Adrenal gland (tissue), 12 donors: Measurements from ENCODE around the gene RSPH6A. TPM values are rescaled to one million over a fixed set of nuclear protein-coding genes. Genes with fewer than 3 reads are reported as not detected.

ENCODE experiments used
- DNase-seq, 7 donors: peaks; one replicate each; pipeline ENCODE4 v3.0.0-alpha.2; 2019 to 2020
- H3K27ac ChIP-seq, 5 donors: fragments of 200-600 bp; sonication (generic) in 4 of 5; 1 replicate in 3 of 5; 2 replicates in 2 of 5; pipeline versions ENCODE4 v1.5.1 to v1.8.0; 2016 to 2020; ENCODE audit warnings: mild to moderate bottlenecking in 1 of 5
- H3K27me3 ChIP-seq: fragments of 200-600 bp; 2 replicates; pipeline ENCODE4 v1.8.0; 2021
- H3K36me3 ChIP-seq, 2 donors: fragments of 200-600 bp; replicated peaks in 1 of 2; 1 replicate in 1 of 2; 2 replicates in 1 of 2; pipeline versions ENCODE4 v1.5.1 to v1.8.0; 2018 to 2022
- H3K4me1 ChIP-seq, 2 donors: fragments of 200-600 bp; replicated peaks in 1 of 2; 1 replicate in 1 of 2; 2 replicates in 1 of 2; pipeline versions ENCODE4 v1.5.1 to v1.8.0; 2018 to 2021
- H3K4me3 ChIP-seq, 4 donors: fragments of 200-600 bp; sonication (generic) in 3 of 4; one replicate each; pipeline ENCODE4 v1.5.1; 2016 to 2018
- H3K9me3 ChIP-seq, 3 donors: fragments of 200-600 bp; sonication (generic) in 1 of 3; replicated peaks in 1 of 3; 1 replicate in 2 of 3; 2 replicates in 1 of 3; pipeline versions ENCODE4 v1.5.1 to v1.8.0; 2016 to 2021
- CTCF ChIP-seq, 6 experiments: fragments of 450-650 bp in 4 of 6; fragments of 200-600 bp in 2 of 6; sonication (generic) in 1 of 6; IDR thresholded peaks; 1 replicate in 5 of 6; 2 replicates in 1 of 6; pipeline versions ENCODE4 v1.5.1 to v1.8.0; 2016 to 2021; ENCODE audit warnings: antibody characterized with exemption in 6 of 6, mild to moderate bottlenecking in 2 of 6, moderate library complexity in 1 of 6
- POLR2A ChIP-seq, 2 donors: fragments of 450-650 bp; IDR thresholded peaks; one replicate each; pipeline ENCODE4 v1.6.1; 2017; ENCODE audit warnings: antibody characterized with exemption in 2 of 2, mild to moderate bottlenecking in 2 of 2, moderate library complexity in 1 of 2
- WGBS, 4 donors: extraction: QIAGEN DNeasy Blood & Tissue Kit in 2 of 4; methylation state at CpG; one replicate each; pipeline versions ENCODE4 v1.1.5 to v1.1.7; 2013 to 2017; 5-methylcytosine and 5-hydroxymethylcytosine counted together
- intact Hi-C, 2 donors: fragments of 100-400 bp; cut with DNase I; formaldehyde crosslinking; loops; one replicate each; pipeline versions ENCODE4 v1.14.1 to v1.15.0; 2022 to 2023
- polyA plus RNA-seq, 3 donors: library from polyadenylated mRNA; stranded (reverse); fragments of 200-250 nt in 2 of 3; fragments of 350-450 nt in 1 of 3; fragmentation: Illumina TruSeq in 1 of 3; extraction: RNeasy Lipid Tissue Mini Kit (QIAGEN cat#74804) in 1 of 3; gene quantifications; one replicate each; pipeline ENCODE4 v1.2.3, GENCODE V29; 2013 to 2014
- total RNA-seq, 9 donors: library from RNA; depleted of rRNA in 4 of 9; stranded (reverse); fragments of >200 nt in 4 of 9; fragments of 120-200 nt in 1 of 9; fragmentation: NEBNext Ultra II Directional in 1 of 9; extraction: Animal tissue kit (Norgen Biotek cat#: 25700) in 1 of 9; gene quantifications; one replicate each; pipeline versions ENCODE4 v1.1.0 to v1.2.4, GENCODE V29; 2013 to 2023
- donor health status: healthy with polysubstance abuse.
- donor health status: Bipolar disorder and iron deficiency.
- donor health status: DM: yes; HTN: yes; CAD: no.
- donor health status: DM: no; HTN: no; CAD: no.
- donor health status: DM: no; HTN: no; CAD: no.
- donor health status: DM: yes; HTN: yes; CAD: no.

The RSPH6A gene
- total and polyA plus RNA-seq, 12 donors: 0.06 to 0.24 (median 0.16) TPM; not detected in 8

GRCh38 chr19:45793178-45793564, 21.9 kb downstream of the RSPH6A start:
- peaks cover 0 to 27% of the 10 kb centered on the region in 2 donors for H3K36me3 ChIP-seq
- peak overlapping the region in 1 of 5 donors; percentile 39 for H3K27ac ChIP-seq
- H3K27me3 ChIP-seq: no peaks in the 10 kb centered on the region
- H3K4me1 ChIP-seq: peaks cover 8 to 19% of the 10 kb centered on the region in 2 donors
- intact Hi-C loops: no loop called here
- TF ChIP-seq CTCF (IDR thresholded peaks at IDR 0.05) (no peak), POLR2A (IDR thresholded peaks at IDR 0.05) (no peak)
- no peaks in the 10 kb centered on the region for H3K9me3 ChIP-seq
- no peak overlapping the region for H3K4me3 ChIP-seq
- no peak for DNase-seq
- 26 to 37% (median 32%) methylated on average over 3 of the region's 3 CpGs for WGBS, 4 donors

GRCh38 chr19:45792470-45793177, 22.5 kb downstream of the RSPH6A start, which contains the start of gene DMWD:
Gene DMWD, minus strand, starts transcription at chr19:45792845. Its CDS starts 89 bp downstream, at chr19:45792756.
- intact Hi-C loops: no loop called here
- Histone ChIP-seq H3K4me1 (peaks cover 8 to 19% of the 10 kb centered on the region in 2 donors), H3K36me3 (peaks cover 0 to 31% of the 10 kb centered on the region in 2 donors), H3K4me3 (peak within 1 kb of the TSS in 3 of 4 donors; percentile 28 to 95 (median 40)), H3K9me3 (no peaks in the 10 kb centered on the region), H3K27ac (peak within 1 kb of the TSS in 3 of 5 donors; percentile 14 to 93 (median 38)), H3K27me3 (no peaks in the 10 kb centered on the region)
- peak; percentile 99 to 100 (median 100) for DNase-seq
- 0 to 1% (median 0%) methylated on average over 7 to 86 of the region's 86 CpGs for WGBS, 4 donors
- TF ChIP-seq POLR2A (IDR thresholded peaks at IDR 0.05) (peak in 1 of 2 donors; percentile 54), CTCF (IDR thresholded peaks at IDR 0.05) (no peak)

- H3K27me3 ChIP-seq: no peaks in the 10 kb centered on the region
- DNase-seq: peak in 1 of 7 donors; percentile 28
- 6 to 24% (median 10%) methylated on average over 10 to 31 of the region's 31 CpGs for WGBS, 4 donors
- H3K4me1 ChIP-seq: peaks cover 8 to 19% of the 10 kb centered on the region in 2 donors
- intact Hi-C loops: no loop called here
- peaks cover 0 to 38% of the 10 kb centered on the region in 2 donors for H3K36me3 ChIP-seq
- H3K27ac ChIP-seq: peak overlapping the region in 3 of 5 donors; percentile 14 to 93 (median 38)
- no peak for TF ChIP-seq POLR2A (IDR thresholded peaks at IDR 0.05)
- TF ChIP-seq CTCF (IDR thresholded peaks at IDR 0.05): no peak
- H3K9me3 ChIP-seq: no peaks in the 10 kb centered on the region
- H3K4me3 ChIP-seq: peak overlapping the region in 3 of 4 donors; percentile 28 to 95 (median 40)
These were observed 23.2 kb downstream of the RSPH6A start for GRCh38 chr19:45791744-45792469.

GRCh38 chr19:45790942-45791341, 24.2 kb downstream of the RSPH6A start:
- no peak overlapping the region for H3K4me3 ChIP-seq
- no peaks in the 10 kb centered on the region for H3K9me3 ChIP-seq
- no peaks in the 10 kb centered on the region for H3K27me3 ChIP-seq
- H3K4me1 ChIP-seq: peaks cover 8 to 19% of the 10 kb centered on the region in 2 donors
- intact Hi-C loops: no loop called here
- H3K36me3 ChIP-seq: peaks cover 0 to 48% of the 10 kb centered on the region in 2 donors
- no peak overlapping the region for H3K27ac ChIP-seq
- no peak for TF ChIP-seq POLR2A (IDR thresholded peaks at IDR 0.05)
- no peak for TF ChIP-seq CTCF (IDR thresholded peaks at IDR 0.05)
- DNase-seq: no peak
- WGBS, 4 donors: 61 to 91% (median 74%) methylated on average over 8 of the region's 8 CpGs
